ENCODE measurements around the gene NKAIN1. TPM values are rescaled to one million over a fixed set of nuclear protein-coding genes. Genes with fewer than 3 reads are reported as not detected.

Gene NKAIN1
- total and polyA plus RNA-seq, 2 experiments from 2014 or later: 14.7 to 56.7 TPM

DNA sequence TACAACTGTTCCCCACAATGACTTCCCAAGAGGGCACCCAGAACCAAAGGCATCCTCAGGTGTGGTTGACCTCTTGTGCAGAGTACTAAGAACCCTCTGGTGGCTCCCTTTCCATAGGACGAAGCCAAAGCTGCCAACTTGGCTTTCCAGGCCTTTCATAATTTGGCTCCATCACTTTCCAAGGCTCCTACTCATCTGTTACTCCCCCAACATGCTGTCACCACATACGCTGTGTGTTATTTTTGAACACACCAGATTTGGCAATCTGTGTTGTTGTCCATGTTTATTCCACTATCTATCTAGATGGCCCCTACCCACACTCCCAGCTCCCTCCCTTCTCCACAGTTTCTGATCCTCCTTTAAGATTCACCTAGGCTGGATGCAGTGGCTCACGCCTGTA is 10.2 kb upstream of the NKAIN1 start (continued):
- TF ChIP-seq, protein P1, sequence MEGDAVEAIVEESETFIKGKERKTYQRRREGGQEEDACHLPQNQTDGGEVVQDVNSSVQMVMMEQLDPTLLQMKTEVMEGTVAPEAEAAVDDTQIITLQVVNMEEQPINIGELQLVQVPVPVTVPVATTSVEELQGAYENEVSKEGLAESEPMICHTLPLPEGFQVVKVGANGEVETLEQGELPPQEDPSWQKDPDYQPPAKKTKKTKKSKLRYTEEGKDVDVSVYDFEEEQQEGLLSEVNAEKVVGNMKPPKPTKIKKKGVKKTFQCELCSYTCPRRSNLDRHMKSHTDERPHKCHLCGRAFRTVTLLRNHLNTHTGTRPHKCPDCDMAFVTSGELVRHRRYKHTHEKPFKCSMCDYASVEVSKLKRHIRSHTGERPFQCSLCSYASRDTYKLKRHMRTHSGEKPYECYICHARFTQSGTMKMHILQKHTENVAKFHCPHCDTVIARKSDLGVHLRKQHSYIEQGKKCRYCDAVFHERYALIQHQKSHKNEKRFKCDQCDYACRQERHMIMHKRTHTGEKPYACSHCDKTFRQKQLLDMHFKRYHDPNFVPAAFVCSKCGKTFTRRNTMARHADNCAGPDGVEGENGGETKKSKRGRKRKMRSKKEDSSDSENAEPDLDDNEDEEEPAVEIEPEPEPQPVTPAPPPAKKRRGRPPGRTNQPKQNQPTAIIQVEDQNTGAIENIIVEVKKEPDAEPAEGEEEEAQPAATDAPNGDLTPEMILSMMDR (conservative IDR thresholded peaks at IDR 0.05; ENCODE audit: low read depth in 2 of 2): no peak
- no peak for TF ChIP-seq ZNF331 (CRISPR knock-in tag; IDR thresholded peaks at IDR 0.05; ENCODE audit: low read depth)
- no peak for TF ChIP-seq ZNF114 (CRISPR knock-in tag; IDR thresholded peaks at IDR 0.05)
- no peak for TF ChIP-seq JUNB (IDR thresholded peaks at IDR 0.05; ENCODE audit: unreplicated experiment)
- no peak for TF ChIP-seq NANOG (IDR thresholded peaks at IDR 0.05; ENCODE audit: borderline replicate concordance)

DNA sequence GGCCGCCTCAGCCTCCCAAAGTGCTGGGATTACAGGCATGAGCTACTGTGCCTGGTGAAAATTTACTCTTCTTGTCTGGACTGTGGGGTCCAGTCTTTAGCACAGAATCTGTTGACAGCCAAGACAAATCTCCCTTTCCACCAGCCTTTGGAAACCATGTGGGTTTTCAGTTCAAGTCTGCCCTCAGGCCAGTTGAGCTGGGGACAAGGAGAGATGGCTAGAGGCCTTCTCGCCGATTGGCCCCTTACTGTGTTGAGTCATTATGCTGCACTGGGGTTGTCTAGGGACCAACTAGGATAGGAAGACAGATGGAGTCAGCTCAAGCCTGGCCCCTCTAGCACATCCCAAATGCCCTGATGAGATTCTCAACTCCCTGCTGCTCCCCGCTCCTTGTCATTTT is 8.6 kb upstream of the NKAIN1 start:
- Histone ChIP-seq H3K9me2 (ENCODE audit: insufficient read depth) (no peaks in the 10 kb centered on the region), H3K36me3 (ENCODE audit: insufficient read depth) (no peaks in the 10 kb centered on the region), H3K27ac (ENCODE audit: low read depth) (no peak overlapping the region), H3K79me2 (replicated peaks; ENCODE audit: insufficient read depth) (no peaks in the 10 kb centered on the region), H3K4me1 (ENCODE audit: insufficient read depth) (no peaks in the 10 kb centered on the region), H3K27me3 (ENCODE audit: insufficient read depth) (no peaks in the 10 kb centered on the region), H3K4me3 (no peak overlapping the region), H2AFZ (no peak overlapping the region), H3K4me2 (no peak overlapping the region), H3F3A (replicated peaks; ENCODE audit: low read depth) (no peaks in the 10 kb centered on the region), H4K20me1 (replicated peaks; ENCODE audit: insufficient read depth) (no peaks in the 10 kb centered on the region)
- H3K36me3 Mint-ChIP-seq (ENCODE audit: low read depth): no peaks in the 10 kb centered on the region
- H3K27me3 Mint-ChIP-seq (ENCODE audit: insufficient read depth, low read depth, poor library complexity): peaks cover 2% of the 10 kb centered on the region
- no peaks in the 10 kb centered on the region for H3K9me3 Mint-ChIP-seq
- TF ChIP-seq POLR2AphosphoS5 (IDR thresholded peaks at IDR 0.05; ENCODE audit: low read depth) (no peak), ZNF331 (CRISPR knock-in tag; IDR thresholded peaks at IDR 0.05; ENCODE audit: low read depth) (no peak), EZH2phosphoT487 (IDR thresholded peaks at IDR 0.05; ENCODE audit: unreplicated experiment) (no peak), EZH2 (IDR thresholded peaks at IDR 0.05; ENCODE audit: low read depth, unreplicated experiment) (no peak), JUNB (IDR thresholded peaks at IDR 0.05; ENCODE audit: unreplicated experiment) (no peak), NANOG (IDR thresholded peaks at IDR 0.05; ENCODE audit: borderline replicate concordance) (no peak), CREB1 (CRISPR knock-in tag; IDR thresholded peaks at IDR 0.05; ENCODE audit: low read depth) (no peak)
- TF ChIP-seq, protein P2, sequence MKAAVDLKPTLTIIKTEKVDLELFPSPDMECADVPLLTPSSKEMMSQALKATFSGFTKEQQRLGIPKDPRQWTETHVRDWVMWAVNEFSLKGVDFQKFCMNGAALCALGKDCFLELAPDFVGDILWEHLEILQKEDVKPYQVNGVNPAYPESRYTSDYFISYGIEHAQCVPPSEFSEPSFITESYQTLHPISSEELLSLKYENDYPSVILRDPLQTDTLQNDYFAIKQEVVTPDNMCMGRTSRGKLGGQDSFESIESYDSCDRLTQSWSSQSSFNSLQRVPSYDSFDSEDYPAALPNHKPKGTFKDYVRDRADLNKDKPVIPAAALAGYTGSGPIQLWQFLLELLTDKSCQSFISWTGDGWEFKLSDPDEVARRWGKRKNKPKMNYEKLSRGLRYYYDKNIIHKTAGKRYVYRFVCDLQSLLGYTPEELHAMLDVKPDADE (IDR thresholded peaks at IDR 0.05): no peak
- TF ChIP-seq, protein P1 (conservative IDR thresholded peaks at IDR 0.05; ENCODE audit: low read depth in 2 of 2): no peak
- TF ChIP-seq, protein P3, sequence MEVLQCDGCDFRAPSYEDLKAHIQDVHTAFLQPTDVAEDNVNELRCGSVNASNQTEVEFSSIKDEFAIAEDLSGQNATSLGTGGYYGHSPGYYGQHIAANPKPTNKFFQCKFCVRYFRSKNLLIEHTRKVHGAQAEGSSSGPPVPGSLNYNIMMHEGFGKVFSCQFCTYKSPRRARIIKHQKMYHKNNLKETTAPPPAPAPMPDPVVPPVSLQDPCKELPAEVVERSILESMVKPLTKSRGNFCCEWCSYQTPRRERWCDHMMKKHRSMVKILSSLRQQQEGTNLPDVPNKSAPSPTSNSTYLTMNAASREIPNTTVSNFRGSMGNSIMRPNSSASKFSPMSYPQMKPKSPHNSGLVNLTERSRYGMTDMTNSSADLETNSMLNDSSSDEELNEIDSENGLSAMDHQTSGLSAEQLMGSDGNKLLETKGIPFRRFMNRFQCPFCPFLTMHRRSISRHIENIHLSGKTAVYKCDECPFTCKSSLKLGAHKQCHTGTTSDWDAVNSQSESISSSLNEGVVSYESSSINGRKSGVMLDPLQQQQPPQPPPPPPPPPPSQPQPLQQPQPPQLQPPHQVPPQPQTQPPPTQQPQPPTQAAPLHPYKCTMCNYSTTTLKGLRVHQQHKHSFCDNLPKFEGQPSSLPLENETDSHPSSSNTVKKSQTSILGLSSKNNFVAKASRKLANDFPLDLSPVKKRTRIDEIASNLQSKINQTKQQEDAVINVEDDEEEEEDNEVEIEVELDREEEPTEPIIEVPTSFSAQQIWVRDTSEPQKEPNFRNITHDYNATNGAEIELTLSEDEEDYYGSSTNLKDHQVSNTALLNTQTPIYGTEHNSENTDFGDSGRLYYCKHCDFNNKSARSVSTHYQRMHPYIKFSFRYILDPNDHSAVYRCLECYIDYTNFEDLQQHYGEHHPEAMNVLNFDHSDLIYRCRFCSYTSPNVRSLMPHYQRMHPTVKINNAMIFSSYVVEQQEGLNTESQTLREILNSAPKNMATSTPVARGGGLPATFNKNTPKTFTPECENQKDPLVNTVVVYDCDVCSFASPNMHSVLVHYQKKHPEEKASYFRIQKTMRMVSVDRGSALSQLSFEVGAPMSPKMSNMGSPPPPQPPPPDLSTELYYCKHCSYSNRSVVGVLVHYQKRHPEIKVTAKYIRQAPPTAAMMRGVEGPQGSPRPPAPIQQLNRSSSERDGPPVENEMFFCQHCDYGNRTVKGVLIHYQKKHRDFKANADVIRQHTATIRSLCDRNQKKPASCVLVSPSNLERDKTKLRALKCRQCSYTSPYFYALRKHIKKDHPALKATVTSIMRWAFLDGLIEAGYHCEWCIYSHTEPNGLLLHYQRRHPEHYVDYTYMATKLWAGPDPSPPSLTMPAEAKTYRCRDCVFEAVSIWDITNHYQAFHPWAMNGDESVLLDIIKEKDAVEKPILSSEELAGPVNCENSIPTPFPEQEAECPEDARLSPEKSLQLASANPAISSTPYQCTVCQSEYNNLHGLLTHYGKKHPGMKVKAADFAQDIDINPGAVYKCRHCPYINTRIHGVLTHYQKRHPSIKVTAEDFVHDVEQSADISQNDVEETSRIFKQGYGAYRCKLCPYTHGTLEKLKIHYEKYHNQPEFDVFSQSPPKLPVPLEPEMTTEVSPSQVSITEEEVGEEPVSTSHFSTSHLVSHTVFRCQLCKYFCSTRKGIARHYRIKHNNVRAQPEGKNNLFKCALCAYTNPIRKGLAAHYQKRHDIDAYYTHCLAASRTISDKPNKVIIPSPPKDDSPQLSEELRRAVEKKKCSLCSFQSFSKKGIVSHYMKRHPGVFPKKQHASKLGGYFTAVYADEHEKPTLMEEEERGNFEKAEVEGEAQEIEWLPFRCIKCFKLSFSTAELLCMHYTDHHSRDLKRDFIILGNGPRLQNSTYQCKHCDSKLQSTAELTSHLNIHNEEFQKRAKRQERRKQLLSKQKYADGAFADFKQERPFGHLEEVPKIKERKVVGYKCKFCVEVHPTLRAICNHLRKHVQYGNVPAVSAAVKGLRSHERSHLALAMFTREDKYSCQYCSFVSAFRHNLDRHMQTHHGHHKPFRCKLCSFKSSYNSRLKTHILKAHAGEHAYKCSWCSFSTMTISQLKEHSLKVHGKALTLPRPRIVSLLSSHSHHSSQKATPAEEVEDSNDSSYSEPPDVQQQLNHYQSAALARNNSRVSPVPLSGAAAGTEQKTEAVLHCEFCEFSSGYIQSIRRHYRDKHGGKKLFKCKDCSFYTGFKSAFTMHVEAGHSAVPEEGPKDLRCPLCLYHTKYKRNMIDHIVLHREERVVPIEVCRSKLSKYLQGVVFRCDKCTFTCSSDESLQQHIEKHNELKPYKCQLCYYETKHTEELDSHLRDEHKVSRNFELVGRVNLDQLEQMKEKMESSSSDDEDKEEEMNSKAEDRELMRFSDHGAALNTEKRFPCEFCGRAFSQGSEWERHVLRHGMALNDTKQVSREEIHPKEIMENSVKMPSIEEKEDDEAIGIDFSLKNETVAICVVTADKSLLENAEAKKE (CRISPR knock-in tag; IDR thresholded peaks at IDR 0.05): no peak
- H3K4me1 Mint-ChIP-seq: no peaks in the 10 kb centered on the region
- ATAC-seq: no peak
- H3K27ac Mint-ChIP-seq: no peak overlapping the region
- no peak overlapping the region for H3K4me3 Mint-ChIP-seq
- no peak for DNase-seq (ENCODE audit: low spot score)

All from GM23338 (cell line).